ENCODE results near the gene SYT8. TPM values are rescaled to one million over a fixed set of nuclear protein-coding genes. Genes with fewer than 3 reads are reported as not detected.

SYT8 gene
- total and polyA plus RNA-seq, 7 donors: 0.04 to 0.28 (median 0.06) TPM; not detected in 4

DNA sequence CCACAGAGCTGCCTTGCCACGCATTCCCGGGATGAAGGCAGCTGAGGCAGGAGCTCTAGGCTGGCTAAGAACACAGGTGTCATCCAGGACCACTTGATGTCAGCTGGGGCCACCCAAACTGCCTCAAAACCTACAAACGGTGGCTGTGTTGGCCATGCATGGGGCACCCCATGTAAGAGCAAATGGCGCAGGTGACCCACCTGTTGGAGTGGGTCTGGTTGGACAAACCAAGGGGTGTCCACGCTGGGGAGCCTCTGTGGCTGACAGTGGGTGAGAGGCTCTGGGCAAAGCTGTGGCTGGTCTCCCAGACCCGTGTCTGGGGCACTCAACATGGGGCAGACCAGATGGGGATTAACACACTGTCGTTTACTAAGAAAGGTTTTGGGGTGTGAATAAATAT lies 19.0 kb upstream of the SYT8 start:
- no peaks in the 10 kb centered on the region for H3K36me3 ChIP-seq (ENCODE audit: insufficient read depth in 1 of 2, low read depth in 1 of 2)
- DNase-seq (no peak), ATAC-seq (no peak)
- intact Hi-C loops (cut with DNase I): loop anchor here in 1 of 2 donors (5.0 kb wide), 1 partner anchor 83 kb away; no protein-coding TSS in a partner anchor
- no peak overlapping the region for H3K27ac ChIP-seq
- 76 to 87% (median 78%) methylated on average over 7 of the region's 7 CpGs for WGBS, 3 donors
- no peak overlapping the region for H3K4me3 ChIP-seq
- no peaks in the 10 kb centered on the region for H3K4me1 ChIP-seq
- peaks cover 17% of the 10 kb centered on the region for H3K9me3 ChIP-seq
- H3K27me3 ChIP-seq (ENCODE audit: insufficient read depth in 3 of 3, low read length in 2 of 3): peaks cover 0 to 9% (median 3%) of the 10 kb centered on the region in 3 donors
- TF ChIP-seq, protein P1, sequence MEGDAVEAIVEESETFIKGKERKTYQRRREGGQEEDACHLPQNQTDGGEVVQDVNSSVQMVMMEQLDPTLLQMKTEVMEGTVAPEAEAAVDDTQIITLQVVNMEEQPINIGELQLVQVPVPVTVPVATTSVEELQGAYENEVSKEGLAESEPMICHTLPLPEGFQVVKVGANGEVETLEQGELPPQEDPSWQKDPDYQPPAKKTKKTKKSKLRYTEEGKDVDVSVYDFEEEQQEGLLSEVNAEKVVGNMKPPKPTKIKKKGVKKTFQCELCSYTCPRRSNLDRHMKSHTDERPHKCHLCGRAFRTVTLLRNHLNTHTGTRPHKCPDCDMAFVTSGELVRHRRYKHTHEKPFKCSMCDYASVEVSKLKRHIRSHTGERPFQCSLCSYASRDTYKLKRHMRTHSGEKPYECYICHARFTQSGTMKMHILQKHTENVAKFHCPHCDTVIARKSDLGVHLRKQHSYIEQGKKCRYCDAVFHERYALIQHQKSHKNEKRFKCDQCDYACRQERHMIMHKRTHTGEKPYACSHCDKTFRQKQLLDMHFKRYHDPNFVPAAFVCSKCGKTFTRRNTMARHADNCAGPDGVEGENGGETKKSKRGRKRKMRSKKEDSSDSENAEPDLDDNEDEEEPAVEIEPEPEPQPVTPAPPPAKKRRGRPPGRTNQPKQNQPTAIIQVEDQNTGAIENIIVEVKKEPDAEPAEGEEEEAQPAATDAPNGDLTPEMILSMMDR (IDR thresholded peaks at IDR 0.05): no peak

DNA sequence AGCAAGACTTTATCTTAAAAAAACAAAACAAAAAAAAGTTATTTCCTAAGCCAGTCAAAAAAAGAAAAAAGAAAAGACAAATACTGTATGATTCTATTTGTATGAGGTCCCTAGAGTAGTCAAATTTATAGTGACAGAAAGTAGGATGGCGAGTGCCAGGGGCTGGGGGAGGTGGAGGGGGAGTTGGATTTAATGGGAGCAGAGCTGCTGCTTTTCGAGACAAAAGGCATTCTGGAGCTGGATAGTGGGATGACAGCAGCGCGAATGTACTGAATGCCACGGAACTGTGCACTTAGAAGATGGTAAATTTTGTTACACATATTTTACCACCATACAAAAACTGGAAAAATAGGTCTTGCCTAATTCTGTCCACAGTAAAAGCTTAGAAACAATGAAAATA lies 17.8 kb upstream of the SYT8 start:
- ATAC-seq: no peak
- 81 to 85% (median 84%) methylated on average over 5 of the region's 5 CpGs for WGBS, 3 donors
- no peak for DNase-seq
- H3K4me3 ChIP-seq: no peak overlapping the region
- TF ChIP-seq, protein P1 (IDR thresholded peaks at IDR 0.05): no peak
- H3K9me3 ChIP-seq: peaks cover 17% of the 10 kb centered on the region
- H3K4me1 ChIP-seq: no peaks in the 10 kb centered on the region
- intact Hi-C loops (cut with DNase I): loop anchor here in 1 of 2 donors (5.0 kb wide), 1 partner anchor 85 kb away; no protein-coding TSS in a partner anchor
- H3K27me3 ChIP-seq (ENCODE audit: insufficient read depth in 3 of 3, low read length in 2 of 3): peaks cover 0 to 5% (median 3%) of the 10 kb centered on the region in 3 donors
- no peaks in the 10 kb centered on the region for H3K36me3 ChIP-seq (ENCODE audit: insufficient read depth in 1 of 2, low read depth in 1 of 2)
- H3K27ac ChIP-seq: no peak overlapping the region

DNA sequence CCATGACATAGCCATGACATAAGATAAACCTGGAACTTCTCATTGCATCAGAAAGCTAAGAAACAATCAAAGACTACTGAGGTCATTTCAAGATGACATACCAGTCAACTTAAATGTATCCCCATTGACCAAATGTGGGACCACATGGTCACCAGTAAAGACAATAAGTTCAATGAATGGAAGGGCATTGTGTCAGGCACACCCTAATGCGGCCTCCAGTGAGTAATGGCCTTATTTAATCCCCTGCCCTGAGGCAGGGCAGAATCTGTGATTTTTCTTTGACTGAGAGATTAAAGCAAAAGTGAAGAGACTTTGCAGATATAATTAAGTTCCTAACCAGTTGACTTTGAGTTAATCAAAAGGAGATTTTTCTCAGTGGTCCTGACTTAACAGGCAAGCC lies 17.3 kb upstream of the SYT8 start:
- DNase-seq: no peak
- WGBS, 3 donors: 66 to 79% (median 78%) methylated on average over 1 of the region's 1 CpG
- Histone ChIP-seq H3K27me3 (ENCODE audit: insufficient read depth in 3 of 3, low read length in 2 of 3) (peaks cover 0 to 3% (median 0%) of the 10 kb centered on the region in 3 donors), H3K4me3 (no peak overlapping the region), H3K4me1 (no peaks in the 10 kb centered on the region), H3K27ac (no peak overlapping the region), H3K36me3 (ENCODE audit: insufficient read depth in 1 of 2, low read depth in 1 of 2) (no peaks in the 10 kb centered on the region), H3K9me3 (peaks cover 17% of the 10 kb centered on the region)
- TF ChIP-seq, protein P1 (IDR thresholded peaks at IDR 0.05): no peak
- intact Hi-C loops (cut with DNase I): loop anchor here in 1 of 2 donors (5.0 kb wide), 1 partner anchor 85 kb away; no protein-coding TSS in a partner anchor
- ATAC-seq: no peak

DNA sequence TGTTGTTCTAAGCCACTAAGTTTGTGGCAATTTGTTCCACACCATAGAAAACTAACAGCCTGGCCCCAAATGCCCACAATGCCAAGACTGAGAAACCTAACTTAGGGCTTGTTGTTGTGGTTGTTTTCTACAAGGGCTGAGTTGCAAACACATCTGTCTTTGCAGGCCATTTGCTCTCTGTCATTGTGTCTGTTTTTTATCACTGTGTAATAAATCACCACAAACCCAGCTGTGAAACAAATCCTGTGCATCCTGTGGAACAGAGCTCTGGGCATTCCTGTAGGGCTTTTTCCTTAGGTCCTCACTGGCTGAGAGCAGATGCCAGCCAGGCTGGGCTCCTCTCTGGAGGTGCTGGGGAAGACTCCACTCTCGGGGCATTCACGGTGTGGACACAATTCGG lies 15.7 kb upstream of the SYT8 start:
- Histone ChIP-seq H3K36me3 (ENCODE audit: insufficient read depth in 1 of 2, low read depth in 1 of 2) (no peaks in the 10 kb centered on the region), H3K4me3 (no peak overlapping the region), H3K27me3 (ENCODE audit: insufficient read depth in 3 of 3, low read length in 2 of 3) (peaks cover 0 to 3% (median 0%) of the 10 kb centered on the region in 3 donors), H3K9me3 (peaks cover 17% of the 10 kb centered on the region), H3K4me1 (no peaks in the 10 kb centered on the region), H3K27ac (no peak overlapping the region)
- DNase-seq (no peak), ATAC-seq (no peak)
- TF ChIP-seq, protein P1 (IDR thresholded peaks at IDR 0.05): no peak
- WGBS, 3 donors: 39 to 62% (median 46%) methylated on average over 3 of the region's 3 CpGs
- intact Hi-C loops (cut with DNase I): loop anchor here in 1 of 2 donors (5.0 kb wide), 1 partner anchor 87 kb away; no protein-coding TSS in a partner anchor

All from psoas muscle (tissue), 8 donors.